ENCODE measurements around the gene ZNF536.

- TF ChIP-seq CTCF (IDR thresholded peaks at IDR 0.05; ENCODE audit: low read depth, low read length): no peak
- TF ChIP-seq EZH2phosphoT487 (IDR thresholded peaks at IDR 0.05; ENCODE audit: low read depth): no peak
These were observed 211.9 kb downstream of the ZNF536 start for GRCh38 chr19:30584090-30584489.

All from OCI-LY3 (cell line).